Lower leg skin (tissue), 3 donors: ENCODE data around the gene SLC5A10.

Source experiments
- CTCF ChIP-seq, 3 donors: fragments of 450-650 bp; IDR thresholded peaks; one replicate each; pipeline ENCODE4 v1.5.1; 2016; ENCODE audit warnings: antibody characterized with exemption in 3 of 3, mild to moderate bottlenecking in 3 of 3, moderate library complexity in 2 of 3
- POLR2A ChIP-seq, 2 donors: fragments of 450-650 bp; IDR thresholded peaks; one replicate each; pipeline ENCODE4 v1.6.1; 2016 to 2017; ENCODE audit warnings: antibody characterized with exemption in 2 of 2, mild to moderate bottlenecking in 1 of 2, moderate library complexity in 1 of 2

- TF ChIP-seq POLR2A (IDR thresholded peaks at IDR 0.05): no peak
- TF ChIP-seq CTCF (IDR thresholded peaks at IDR 0.05): no peak
Observed at GRCh38 chr17:18957831-18958230, 5.9 kb downstream of the SLC5A10 start.
